ENCODE measurements around the gene VEPH1.

Gene VEPH1

DNA sequence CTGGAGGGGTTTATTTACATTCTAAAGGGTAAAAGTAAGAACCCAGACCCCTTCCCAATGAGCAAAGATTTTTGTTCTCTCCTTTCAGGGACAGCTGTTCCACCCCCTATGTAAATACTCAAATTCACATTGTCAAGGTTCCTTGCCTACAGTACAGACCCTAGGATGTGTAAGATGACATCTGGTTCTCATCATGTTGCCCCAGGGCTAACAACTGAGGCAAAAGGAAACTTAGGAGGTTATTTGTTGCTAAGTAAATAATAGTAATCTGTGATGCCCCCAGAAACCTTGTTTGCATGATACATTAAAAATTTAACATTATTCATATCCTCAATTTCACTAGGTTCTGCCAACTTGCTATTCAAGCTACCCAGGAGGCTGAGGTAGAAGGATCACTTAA lies 208.3 kb downstream of the VEPH1 start:
- DNase-seq, result peak; percentile 69

- peak; percentile 16 for DNase-seq
Measured at GRCh38 chr3:157294491-157294890, 208.7 kb downstream of the VEPH1 start.

- no peak for DNase-seq
Measured at GRCh38 chr3:157290766-157291165, 212.4 kb downstream of the VEPH1 start.

DNA sequence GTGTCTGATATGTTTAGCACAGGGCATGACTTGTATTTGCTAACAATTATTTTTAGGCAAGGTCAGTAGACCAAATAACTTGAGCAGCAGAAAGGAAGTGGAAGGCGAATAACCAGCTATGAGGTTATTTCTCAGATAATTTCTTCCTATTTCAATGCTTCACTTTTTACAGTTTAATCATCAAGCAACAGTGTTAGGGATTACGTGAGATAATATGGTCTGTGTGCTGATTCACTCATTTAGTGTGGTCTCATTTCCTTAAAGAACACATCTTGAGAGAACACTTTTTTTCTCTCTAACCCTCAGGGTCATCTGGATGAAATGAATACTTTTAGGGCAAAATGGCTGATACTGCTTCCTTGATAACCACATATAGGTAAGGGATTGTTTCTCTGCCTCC lies 217.2 kb downstream of the VEPH1 start:
- DNase-seq, result no peak

DNA sequence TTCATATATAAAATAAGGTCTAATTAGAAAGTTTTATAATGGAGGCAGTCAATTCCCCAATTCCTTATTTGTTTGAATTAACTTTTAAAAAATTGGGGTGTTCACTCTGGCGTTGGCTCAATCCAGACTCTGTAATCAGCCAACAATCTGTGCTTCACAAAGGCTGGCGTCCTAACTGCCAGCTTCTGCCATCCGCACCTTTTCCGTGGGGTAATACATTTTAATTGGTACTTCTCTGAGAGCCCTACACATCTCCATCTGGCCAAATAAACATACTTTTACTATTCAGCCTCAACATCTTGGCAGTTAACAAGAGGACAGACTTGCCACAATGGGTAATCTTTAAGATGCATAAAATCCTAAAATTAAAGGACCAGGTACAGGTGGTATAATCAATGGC lies 218.1 kb downstream of the VEPH1 start:
- peak; percentile 45 for DNase-seq

DNA sequence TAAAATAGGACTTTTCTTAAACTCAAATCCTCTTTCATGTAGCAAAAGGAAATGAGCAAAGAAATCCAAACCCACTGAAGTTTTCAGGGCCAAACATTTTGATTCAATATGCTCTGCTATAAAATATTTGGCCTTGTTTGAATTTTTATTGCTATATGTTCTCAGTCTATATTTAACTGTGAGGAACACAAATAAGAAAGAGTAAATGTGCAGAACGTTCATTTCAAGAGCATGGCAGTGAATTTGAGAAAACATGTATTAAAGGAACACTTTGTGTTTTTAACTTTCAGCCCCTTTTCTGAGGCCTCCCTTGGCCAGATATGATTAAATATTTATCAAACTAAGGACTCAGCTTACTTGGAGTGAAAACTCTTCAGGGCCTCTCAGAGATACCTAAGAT lies 218.5 kb downstream of the VEPH1 start:
- DNase-seq, result no peak

GRCh38 chr3:157282261-157283191 lies 220.7 kb downstream of the VEPH1 start:
- no peak for DNase-seq

- DNase-seq, result peak; percentile 8
Measured at GRCh38 chr3:157280786-157281185, 222.4 kb downstream of the VEPH1 start.

- DNase-seq, result no peak
Measured at GRCh38 chr3:157280354-157280753, 222.9 kb downstream of the VEPH1 start.

DNA sequence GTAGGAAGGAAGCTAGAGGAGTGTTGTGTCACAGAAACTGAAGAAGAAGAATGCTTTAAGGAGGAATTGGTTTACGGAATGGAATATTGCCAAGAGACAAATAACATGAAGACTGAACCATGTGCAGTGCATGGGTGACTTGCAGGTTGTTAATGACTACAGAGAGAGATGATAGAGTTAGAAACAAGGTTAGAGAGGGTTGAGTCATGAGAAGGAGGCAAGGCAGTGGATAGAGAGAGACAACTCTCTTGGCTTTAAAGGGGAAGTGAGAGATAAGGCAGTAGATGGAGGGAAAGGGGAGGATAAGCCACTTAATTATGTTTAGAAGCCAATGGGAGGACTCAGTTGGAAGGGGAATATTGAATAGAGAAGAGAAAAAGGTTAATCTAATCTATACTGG lies 224.0 kb downstream of the VEPH1 start:
- no peak for DNase-seq

DNA sequence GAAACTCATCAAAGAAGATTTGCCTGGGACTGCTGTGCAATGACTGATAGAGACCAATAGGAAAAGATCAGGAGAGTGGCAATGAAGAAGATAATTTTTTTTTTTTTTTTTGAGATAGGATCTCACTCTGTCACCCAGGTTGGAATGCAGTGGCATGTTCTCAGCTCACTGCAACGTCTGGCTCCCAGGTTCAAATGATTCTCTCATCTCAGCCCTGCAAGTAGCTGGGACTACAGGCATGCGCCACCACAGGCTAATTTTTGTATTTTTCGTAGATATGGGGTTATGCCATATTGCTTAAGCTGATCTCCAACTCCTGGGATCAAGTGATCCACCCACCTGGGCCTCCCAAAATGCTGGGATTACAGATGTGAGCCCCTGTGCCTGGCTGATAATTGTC lies 226.4 kb downstream of the VEPH1 start:
- DNase-seq, result no peak

DNA sequence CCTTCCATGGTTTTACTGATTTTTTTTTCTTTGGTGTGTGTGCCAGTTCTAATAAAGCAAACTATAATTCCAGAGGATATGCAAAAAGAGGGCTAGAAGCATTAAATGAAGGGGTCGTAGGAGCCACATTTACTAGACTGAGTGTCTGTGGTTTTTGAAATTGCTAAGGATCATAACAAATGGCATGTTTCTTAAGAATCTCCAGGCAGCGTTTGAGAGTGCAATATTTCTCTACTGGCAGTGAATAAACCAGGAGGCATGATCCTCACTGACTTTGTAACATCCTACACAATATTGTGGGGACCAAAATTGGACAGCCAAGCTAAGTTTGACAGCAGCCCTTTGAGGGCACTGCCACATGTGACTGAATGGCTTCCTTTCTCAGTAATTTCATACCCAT lies 227.4 kb downstream of the VEPH1 start:
- no peak for DNase-seq

DNA sequence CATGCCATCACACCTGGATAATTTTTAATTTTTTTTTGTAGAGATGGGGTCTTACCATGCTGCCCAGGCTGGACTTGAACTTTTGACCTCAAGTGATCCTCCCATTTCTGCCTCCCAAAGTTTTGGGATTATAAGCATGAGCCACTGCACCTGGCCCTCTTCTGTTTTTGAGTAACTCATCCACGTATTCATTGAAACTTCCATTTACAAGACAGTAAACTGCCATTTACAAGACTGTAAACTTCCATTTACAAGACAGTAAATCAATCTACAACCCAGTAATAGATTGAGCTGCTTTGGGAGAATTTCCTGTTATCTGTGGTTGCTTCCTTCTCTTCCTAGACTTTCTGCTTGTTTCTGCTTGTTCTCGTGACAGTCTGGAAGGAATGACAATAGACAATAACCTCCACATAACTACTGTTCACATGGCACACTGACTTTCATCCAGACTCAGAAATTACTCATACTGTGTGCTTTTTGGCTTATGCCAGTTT lies 228.5 kb downstream of the VEPH1 start:
- no peak for DNase-seq

GRCh38 chr3:157271283-157271882 lies 231.8 kb downstream of the VEPH1 start:
- DNase-seq, result peak; percentile 56

GRCh38 chr3:157268026-157268425 lies 235.2 kb downstream of the VEPH1 start:
- no peak for DNase-seq

DNA sequence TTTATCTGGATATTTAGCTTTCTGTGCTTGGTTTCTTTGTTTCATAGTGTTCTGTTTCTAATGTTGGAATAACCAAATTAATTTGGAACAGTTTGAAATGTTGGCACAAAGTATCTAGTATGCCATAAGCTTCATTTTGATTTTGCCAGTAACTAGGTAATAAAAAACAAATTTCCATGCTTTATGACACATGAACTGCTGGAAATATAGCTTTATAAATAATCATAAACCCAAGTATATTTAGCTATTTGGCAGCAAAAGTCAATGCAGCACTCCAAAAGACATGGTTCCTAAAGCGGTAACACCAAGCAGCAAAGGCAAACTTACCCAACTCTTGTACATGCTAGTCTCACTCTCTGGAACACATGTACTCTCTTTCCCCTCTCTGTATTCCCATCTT lies 237.3 kb downstream of the VEPH1 start:
- DNase-seq, result no peak

DNA sequence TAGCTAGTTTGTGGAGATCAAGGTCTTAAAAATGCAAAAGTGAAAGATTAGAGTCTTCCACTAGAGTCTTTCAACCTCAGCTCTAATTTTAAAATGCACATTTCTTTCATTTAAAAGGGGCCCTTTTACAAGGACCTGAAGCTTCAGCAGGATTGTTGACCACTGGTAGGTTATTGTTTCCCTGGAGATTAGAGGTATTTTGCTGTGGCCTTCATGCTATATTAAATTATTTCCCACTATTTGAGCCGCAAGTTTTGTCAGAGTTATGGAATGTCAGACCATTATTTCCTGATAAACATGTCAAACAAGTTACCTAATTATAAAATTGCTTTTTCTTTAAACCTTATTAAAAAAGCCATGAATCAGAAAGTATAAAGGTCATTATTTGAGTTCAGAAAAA lies 240.2 kb downstream of the VEPH1 start:
- no peak for DNase-seq

DNA sequence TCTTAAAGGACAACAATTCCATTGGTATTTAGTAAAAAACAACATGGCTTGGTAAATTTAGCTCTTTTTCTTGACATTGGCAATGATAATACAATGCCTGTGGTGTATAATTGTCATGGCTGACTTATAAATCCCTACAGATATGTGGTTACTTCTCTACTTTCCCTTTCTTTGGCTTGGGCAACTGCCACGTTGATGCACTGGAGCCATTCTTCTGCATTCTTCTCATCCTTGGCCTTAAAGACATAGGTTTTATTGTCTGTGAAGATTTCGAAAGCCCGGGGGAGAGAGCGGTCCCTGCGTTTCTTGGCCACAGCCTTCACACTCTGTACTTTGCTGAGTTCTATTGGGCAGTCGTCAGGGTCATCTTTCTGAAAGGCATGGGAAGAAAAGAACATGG lies 242.2 kb downstream of the VEPH1 start:
- no peak for DNase-seq

- no peak for DNase-seq
Measured at GRCh38 chr3:157259825-157260224, 243.4 kb downstream of the VEPH1 start.

DNA sequence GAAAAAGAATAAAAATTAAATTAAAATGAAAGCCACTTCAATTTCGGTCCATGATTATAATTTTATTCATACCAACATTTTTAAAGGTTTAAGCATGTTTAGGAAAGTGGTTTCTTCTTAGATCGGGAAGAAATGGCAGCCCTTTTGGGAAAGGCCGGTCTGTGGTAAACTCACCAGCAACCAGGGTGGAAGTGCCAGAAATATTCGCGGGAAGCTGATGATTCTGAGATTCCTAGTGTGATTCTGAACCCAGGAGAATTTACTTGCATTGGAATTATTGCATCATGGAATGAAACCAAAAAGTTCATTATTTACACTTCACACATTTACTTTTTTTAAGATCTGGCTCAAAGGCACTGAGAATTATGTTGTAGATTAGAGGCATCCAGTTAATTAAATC lies 246.1 kb downstream of the VEPH1 start:
- no peak for DNase-seq

- no peak for DNase-seq
Measured at GRCh38 chr3:157255797-157256196, 247.4 kb downstream of the VEPH1 start.

DNA sequence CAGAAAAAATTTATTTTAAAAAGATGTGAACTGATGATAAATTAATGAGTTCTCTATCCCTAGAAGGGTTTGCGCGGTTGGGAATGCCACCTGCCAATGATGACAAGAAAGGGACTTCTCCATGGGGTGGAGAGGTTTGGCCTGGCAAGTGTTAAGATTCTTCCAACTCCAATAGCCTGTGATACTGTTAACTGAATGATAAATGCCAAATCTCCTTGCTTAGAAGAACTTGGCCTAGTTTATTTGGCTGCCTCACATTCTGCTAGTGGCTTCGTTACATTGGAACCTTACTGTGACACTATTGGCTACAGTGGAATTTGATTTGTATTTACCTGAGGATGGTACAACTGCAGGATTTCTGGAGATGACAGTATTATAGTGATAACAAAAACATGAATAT lies 251.5 kb downstream of the VEPH1 start:
- no peak for DNase-seq

- no peak for DNase-seq
Measured at GRCh38 chr3:157249606-157250005, 253.6 kb downstream of the VEPH1 start.

All from NCI-H69 (cell line).